HG03196 (cell line): ENCODE data around the gene METRNL.
A peak's percentile ranks its signal among the peaks of the same experiment; 100 is the strongest.
"Not testable (repeated sequence)": the region's sequence is repeated elsewhere in the genome, so short reads cannot be mapped to it uniquely, and the experiment has no call there.

Experiments
- ATAC-seq: cut with Tn5 transposase; IDR thresholded peaks from one replicate; pipeline ENCODE4 v1.9.1; 2021; ENCODE audit not compliant: unreplicated experiment

The METRNL gene

DNA sequence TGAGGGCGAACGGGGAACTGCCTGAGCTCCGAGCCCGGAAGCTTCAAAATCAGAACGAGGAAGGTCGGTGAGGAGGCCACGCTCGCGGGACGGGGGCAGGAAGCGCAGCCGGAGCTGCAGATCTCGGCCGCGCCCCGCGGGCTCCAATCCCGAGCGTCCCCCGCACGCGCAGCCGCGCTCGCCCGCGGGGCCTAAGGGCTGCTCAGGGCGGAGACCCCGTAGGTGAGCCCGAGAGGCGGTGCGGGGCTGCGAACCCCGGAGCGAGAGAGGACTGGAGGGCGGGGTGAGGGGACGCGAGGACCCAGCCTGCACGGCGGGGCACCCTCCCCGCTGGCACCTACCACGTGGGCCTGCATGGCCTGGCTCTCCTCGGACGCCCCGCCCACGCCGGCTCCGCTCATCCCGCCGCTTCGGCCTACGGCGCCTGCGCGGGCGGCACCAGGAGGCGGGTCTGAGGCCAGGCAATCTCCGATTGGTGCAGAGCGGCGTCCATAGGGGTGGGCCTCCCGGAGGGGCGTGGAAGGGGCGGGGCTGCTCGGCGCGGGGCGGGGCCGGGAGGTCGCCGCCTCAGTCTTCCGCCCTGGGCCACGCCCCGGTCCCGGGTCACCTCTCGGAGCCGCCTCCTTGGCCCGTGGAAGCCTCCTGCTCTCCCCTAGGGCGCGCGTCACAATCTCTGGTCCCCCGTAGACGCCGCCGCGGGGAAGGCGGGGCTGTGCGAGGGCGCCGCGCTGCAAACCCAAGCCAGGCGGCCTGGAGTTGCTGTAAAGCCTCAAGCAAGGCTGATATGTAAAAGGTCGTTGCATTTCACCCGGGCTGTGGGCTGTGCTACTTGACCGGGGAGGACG, 27.8 kb upstream of the METRNL start:
- peak; percentile 89 for ATAC-seq

DNA sequence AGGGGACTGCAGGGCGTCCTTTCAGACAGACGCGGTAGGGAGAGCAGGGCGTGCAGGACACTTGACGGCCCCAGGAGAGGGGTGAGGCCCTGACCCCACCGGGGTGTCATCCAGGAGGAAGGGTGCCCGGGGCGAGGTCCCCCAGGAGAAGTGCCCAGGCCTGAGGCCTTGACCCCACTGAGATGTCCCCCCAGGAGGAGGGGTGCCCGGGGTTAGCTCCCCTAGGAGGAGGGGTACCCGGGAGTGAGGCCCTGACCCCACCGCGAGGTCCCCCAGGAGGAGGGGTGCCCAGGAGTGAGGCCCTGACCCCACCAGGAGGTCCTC, 27.2 kb upstream of the METRNL start:
- ATAC-seq: no peak

GRCh38 chr17:83053021-83053681, 26.3 kb upstream of the METRNL start:
- no peak for ATAC-seq

- no peak for ATAC-seq
Observed at GRCh38 chr17:83053739-83054451, 25.5 kb upstream of the METRNL start.

DNA sequence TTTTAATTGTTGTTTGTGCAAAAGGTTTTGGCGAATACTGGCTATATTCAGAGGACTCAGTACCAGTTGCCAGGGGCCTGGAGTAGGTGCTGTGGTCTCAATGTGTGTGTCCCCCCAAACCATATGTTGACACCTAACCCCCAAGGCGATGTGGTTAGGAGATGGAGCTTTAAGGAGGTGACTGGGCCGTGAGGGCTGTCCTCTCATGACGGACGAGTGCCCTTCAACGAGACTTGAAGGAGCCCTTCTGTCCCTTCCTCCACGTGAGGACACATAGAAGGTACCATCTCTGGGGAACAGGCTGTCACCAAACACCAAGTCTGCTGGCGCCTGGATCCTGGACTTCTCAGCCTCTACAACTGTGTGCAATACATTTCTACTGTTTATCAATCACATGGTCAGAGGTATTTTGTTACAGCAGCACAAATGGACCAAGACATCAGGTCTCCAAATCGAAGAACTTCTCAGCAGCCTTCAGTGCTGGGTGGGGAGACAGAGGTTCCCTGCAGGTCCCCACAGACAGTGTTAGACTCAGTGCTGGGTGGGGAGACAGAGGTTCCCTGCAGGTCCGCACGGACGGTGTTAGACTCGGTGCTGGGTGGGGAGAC, 24.8 kb upstream of the METRNL start:
- no peak for ATAC-seq

DNA sequence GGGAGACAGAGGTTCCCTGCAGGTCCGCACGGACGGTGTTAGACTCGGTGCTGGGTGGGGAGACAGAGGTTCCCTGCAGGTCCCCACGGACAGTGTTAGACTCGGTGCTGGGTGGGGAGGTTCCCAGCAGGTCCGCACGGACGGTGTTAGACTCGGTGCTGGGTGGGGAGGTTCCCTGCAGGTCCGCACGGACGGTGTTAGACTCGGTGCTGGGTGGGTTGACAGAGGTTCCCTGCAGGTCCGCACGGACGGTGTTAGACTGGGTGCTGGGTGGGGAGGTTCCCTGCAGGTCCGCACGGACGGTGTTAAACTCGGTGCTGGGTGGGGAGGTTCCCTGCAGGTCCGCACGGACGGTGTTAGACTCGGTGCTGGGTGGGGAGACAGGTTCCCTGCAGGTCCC, 24.2 kb upstream of the METRNL start:
- not testable (repeated sequence) for ATAC-seq

GRCh38 chr17:83055911-83056582, 23.4 kb upstream of the METRNL start:
- ATAC-seq: no peak

GRCh38 chr17:83056583-83057396, 22.6 kb upstream of the METRNL start:
- no peak for ATAC-seq

- ATAC-seq: no peak
Observed at GRCh38 chr17:83057397-83057761, 22.0 kb upstream of the METRNL start.

DNA sequence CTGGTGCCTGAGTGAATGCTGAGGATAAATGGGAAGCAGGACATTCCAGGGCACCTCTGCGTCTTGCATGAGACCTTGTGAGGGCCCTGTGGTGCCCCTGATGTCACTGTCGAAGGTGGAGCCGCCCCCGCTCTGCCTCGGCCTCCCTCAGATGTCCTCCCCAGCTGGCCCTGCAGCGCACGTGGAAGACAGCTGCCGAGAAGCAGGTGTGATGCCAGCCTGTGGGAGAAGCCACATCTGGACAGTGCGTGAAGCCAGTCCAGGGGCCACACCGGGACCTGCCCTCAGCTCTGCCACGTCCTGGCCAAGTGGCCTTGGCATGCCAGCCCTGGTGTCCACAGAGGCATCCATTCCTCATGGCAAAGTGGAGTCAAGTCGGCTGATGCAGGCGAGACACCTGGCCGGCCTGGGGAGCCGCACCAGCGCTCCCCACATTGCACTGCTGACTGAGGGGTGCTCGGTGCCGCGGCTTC, 21.6 kb upstream of the METRNL start:
- ATAC-seq: no peak

- no peak for ATAC-seq
Observed at GRCh38 chr17:83058266-83058798, 21.1 kb upstream of the METRNL start.

DNA sequence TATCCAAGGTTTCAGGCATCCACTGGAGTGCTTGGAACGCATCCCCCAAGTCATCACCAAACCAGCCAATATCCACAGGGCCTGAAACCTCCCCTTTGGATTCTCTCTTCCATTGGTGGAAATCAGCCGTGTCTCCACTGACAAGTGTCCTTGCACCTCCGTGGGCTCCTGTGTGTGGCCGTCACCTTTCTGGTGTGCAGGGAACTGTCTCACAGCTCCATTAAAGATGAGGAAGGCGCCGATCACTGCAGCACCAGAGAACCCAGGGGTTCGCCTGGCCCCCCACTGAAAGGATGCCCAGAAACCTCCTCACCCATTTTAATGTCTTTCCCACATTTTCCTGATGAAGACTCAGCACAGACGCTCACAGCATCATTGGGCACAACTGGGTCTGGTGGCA, 17.8 kb upstream of the METRNL start:
- no peak for ATAC-seq

DNA sequence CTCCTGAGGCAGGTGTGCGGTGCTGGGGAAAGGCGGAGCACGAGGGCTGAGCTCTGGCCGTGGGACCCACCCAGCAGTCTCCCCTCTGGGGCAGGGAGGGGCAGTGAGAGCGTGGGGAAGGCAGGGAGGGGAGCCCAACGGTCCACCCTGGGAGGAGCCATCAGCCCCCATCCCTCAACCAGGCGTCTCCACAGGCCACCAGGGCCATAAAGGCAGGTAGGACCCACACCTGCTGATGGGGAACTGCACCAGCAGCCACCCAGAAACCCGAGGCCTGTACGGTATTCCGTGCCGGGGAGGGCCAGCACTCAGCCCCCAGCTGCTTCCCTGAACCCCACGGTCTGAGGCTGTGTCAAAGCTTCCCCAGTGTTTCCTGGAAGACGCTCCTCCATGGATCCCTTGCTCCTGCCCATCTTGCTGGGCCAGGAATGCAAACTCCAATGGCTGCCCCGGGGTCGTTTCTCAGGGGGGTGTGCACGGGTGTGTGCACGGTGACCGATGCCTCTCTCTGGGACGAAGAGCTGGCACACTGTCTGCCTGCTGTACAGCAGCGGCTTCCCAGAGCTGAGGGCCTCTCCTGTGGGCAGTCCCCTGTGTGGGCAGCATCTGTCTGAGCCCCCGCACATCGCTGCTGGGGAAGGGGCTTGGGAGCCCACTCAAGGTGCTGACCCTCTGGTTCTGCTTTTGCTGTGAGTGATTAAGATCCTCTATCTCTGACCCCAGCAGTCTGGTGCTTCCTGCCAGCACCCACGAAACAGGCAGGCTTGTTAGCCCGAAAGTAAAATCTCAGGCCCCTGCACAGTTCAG, 17.2 kb upstream of the METRNL start:
- no peak for ATAC-seq

- no peak for ATAC-seq
Observed at GRCh38 chr17:83062818-83063671, 16.4 kb upstream of the METRNL start.

DNA sequence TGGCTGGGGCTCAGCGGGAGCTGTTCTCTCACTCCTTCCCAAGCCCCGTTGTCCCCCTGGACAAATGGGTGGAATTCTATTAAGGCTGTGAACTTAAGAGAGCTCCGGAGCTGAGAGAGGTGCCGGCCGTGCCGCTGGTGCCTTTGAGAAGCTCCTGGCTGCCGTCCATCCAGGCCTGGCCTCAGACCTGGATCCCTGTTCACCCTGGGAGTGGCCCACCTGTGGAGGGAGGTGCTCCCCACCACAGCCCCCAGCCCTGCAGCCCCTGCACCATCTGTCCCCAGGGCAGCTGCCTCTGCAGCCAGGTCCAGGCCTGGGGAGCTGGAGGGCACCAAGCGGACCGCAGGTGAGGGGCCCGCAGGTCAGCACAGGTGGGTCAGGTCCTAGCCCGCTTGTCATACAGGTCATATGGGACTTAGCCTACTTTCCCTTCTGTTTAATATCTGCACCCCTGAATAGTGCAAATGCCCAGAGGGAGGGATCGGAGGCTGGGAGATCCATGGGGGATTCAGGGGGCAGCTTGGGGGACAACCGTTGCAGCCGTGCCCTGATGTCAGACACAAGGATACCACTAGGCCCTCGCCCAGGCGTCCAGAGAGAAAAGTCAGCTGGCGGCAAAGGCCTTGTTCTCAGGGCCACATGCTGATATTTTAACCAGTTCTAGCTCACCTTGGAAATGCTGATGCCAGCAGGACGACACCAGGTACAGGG, 15.2 kb upstream of the METRNL start:
- ATAC-seq: no peak

GRCh38 chr17:83064732-83065659, 14.4 kb upstream of the METRNL start:
- no peak for ATAC-seq
